SK-N-SH treated with all-trans-retinoic acid at 6 μM for 48 hours (cell line): Measurements from ENCODE around the gene SRPK2.

Experiments
- ARNTL ChIP-seq: fragments of 450-650 bp; formaldehyde crosslinking; IDR thresholded peaks from 2 replicates; pipeline ENCODE4 v1.5.0; 2020; ENCODE audit warnings: low read depth, mild to moderate bottlenecking, moderate library complexity, borderline replicate concordance
- BACH2 ChIP-seq: fragments of 250-450 bp; sonication (Bioruptor Pico); IDR thresholded peaks from 2 replicates; pipeline ENCODE4 v1.9.0; 2021; ENCODE audit warnings: mild to moderate bottlenecking, borderline replicate concordance
- CSDC2 ChIP-seq: fragments of 250-450 bp; sonication (Bioruptor Pico); IDR thresholded peaks from 2 replicates; pipeline ENCODE4 v1.5.0; 2020; ENCODE audit warnings: mild to moderate bottlenecking, moderate library complexity
- CSRNP3 ChIP-seq: fragments of 250-450 bp; sonication (Bioruptor Pico); IDR thresholded peaks from 2 replicates; pipeline ENCODE4 v1.5.1; 2021; ENCODE audit warnings: mild to moderate bottlenecking, moderate library complexity
- PATZ1 ChIP-seq: fragments of 250-450 bp; sonication (Bioruptor Pico); IDR thresholded peaks from 2 replicates; pipeline ENCODE4 v1.8.0; 2020; ENCODE audit warnings: mild to moderate bottlenecking, moderate library complexity, borderline replicate concordance
- PPARA ChIP-seq: fragments of 250-450 bp; sonication (Bioruptor Pico); IDR thresholded peaks from 2 replicates; pipeline ENCODE4 v1.5.0; 2020; ENCODE audit warnings: mild to moderate bottlenecking, borderline replicate concordance
- TOX ChIP-seq: fragments of 250-450 bp; sonication (Bioruptor Pico); IDR thresholded peaks from 2 replicates; pipeline ENCODE4 v1.8.0; 2021; ENCODE audit warnings: mild to moderate bottlenecking, moderate library complexity, borderline replicate concordance
- ZC3H10 ChIP-seq: fragments of 250-450 bp; sonication (Bioruptor Pico); IDR thresholded peaks from 2 replicates; pipeline ENCODE4 v1.5.1; 2021; ENCODE audit warnings: mild to moderate bottlenecking, moderate library complexity
- ZFP3 ChIP-seq: fragments of 250-450 bp; sonication (Bioruptor Pico); IDR thresholded peaks from 2 replicates; pipeline ENCODE4 v1.5.0; 2020; ENCODE audit warnings: mild to moderate bottlenecking, moderate library complexity
- ZNF8 ChIP-seq: fragments of 450-650 bp; formaldehyde crosslinking; IDR thresholded peaks from 2 replicates; pipeline ENCODE4 v1.5.0; 2020; ENCODE audit warnings: mild to moderate bottlenecking, moderate library complexity

- TF ChIP-seq PPARA, result no peak
- TF ChIP-seq ZFP3, result no peak
- no peak for TF ChIP-seq CSDC2 (CRISPR knock-in tag)
- no peak for TF ChIP-seq PATZ1
- TF ChIP-seq CSRNP3, result no peak
- no peak for TF ChIP-seq BACH2
- no peak for TF ChIP-seq ZC3H10
- TF ChIP-seq ZNF8, result no peak
- no peak for TF ChIP-seq TOX
- TF ChIP-seq ARNTL (CRISPR knock-in tag), result no peak
Measured at GRCh38 chr7:105246256-105246655, 142.5 kb downstream of the SRPK2 start.
